Measurements from ENCODE around the gene ZSCAN5B. TPM values are rescaled to one million over a fixed set of nuclear protein-coding genes. Genes with fewer than 3 reads are reported as not detected.
"Not testable (repeated sequence)": the region's sequence is repeated elsewhere in the genome, so short reads cannot be mapped to it uniquely, and the experiment has no call there.

Gene ZSCAN5B, protein sequence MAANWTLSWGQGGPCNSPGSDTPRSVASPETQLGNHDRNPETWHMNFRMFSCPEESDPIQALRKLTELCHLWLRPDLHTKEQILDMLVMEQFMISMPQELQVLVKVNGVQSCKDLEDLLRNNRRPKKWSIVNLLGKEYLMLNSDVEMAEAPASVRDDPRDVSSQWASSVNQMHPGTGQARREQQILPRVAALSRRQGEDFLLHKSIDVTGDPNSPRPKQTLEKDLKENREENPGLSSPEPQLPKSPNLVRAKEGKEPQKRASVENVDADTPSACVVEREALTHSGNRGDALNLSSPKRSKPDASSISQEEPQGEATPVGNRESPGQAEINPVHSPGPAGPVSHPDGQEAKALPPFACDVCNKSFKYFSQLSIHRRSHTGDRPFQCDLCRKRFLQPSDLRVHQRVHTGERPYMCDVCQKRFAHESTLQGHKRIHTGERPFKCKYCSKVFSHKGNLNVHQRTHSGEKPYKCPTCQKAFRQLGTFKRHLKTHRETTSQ
- total RNA-seq: not detected in 2 replicates
- 0.02 TPM for total RNA-seq (2013)
- not detected in 2 replicates for polyA plus RNA-seq
- not detected in 2 replicates for polyA minus RNA-seq

GRCh38 chr19:56197646-56198045 lies at the start of gene ZSCAN5B:
TSS of gene ZSCAN5B (minus strand) at chr19:56197783. CDS start at chr19:56193052, 4,731 bp downstream.
- H2AFZ ChIP-seq (ENCODE audit: insufficient read depth, low read depth, low read length, poor library complexity, severe bottlenecking); H3K4me1 ChIP-seq (ENCODE audit: control insufficient read depth in 2 of 2, insufficient read depth in 2 of 2, low read length in 2 of 2); H3K27ac Mint-ChIP-seq; H3K4me2 ChIP-seq (replicated peaks; ENCODE audit: low read depth, low read length, poor library complexity, severe bottlenecking); H4K20me1 ChIP-seq (ENCODE audit: control insufficient read depth, insufficient read depth, low read length, poor library complexity, severe bottlenecking); H3K36me3 ChIP-seq (replicated peaks in 1 of 2; ENCODE audit: control extremely low read depth in 1 of 2, control insufficient read depth in 1 of 2, extremely low read depth in 1 of 2, insufficient read depth in 2 of 2, low read length in 1 of 2); H3K9me3 Mint-ChIP-seq (ENCODE audit: insufficient read depth); H3K9me3 ChIP-seq (ENCODE audit: control extremely low read depth in 1 of 3, control insufficient read depth in 2 of 3, insufficient read depth in 1 of 3, low read length in 2 of 3); H3K27me3 ChIP-seq (replicated peaks in 1 of 4; ENCODE audit: control extremely low read depth in 1 of 4, control insufficient read depth in 3 of 4, insufficient read depth in 4 of 4, low read length in 3 of 4); H3K4me3 ChIP-seq (ENCODE audit: control extremely low read depth in 1 of 5, extremely low read depth in 1 of 5, insufficient read depth in 1 of 5, low read depth in 2 of 5, low read length in 4 of 5); H3K27ac ChIP-seq (ENCODE audit: low read length in 2 of 2); POLR2A ChIA-PET; CTCF ChIA-PET; ATAC-seq (ENCODE audit: low read depth); H3K4me3 Mint-ChIP-seq; DNase-seq; intact Hi-C loops (cut with micrococcal nuclease); H3K79me2 ChIP-seq (ENCODE audit: control insufficient read depth, insufficient read depth, low read length); H3K4me1 Mint-ChIP-seq; H3K9ac ChIP-seq (ENCODE audit: low read length): not testable (repeated sequence)
- 92% methylated on average over 9 of the region's 23 CpGs for WGBS (ENCODE audit: insufficient coverage)
- H3K27me3 Mint-ChIP-seq: peaks cover 15% of the 10 kb centered on the region

DNA sequence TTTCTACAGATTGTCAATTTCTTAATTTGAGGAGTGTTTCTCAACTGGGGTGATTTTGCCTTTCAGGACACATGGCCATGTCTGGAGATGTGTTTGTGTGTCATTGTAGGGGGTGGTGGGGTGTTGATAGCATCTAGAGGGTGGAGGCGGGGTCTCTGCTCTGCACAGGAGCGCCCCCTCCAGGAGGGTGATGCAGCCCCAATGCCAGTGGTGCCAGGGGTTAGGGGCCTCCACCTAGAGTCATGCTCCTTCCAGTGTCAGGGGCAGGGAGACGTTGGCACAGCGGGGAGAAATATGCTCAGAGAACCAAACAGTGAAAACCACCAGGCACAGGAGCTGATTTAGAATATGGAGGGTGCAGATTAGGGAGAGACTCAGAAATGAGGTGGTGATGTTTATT lies 48.2 kb upstream of the ZSCAN5B start:
- 100% methylated on average over 2 of the region's 4 CpGs for WGBS (ENCODE audit: insufficient coverage)
- ATAC-seq (ENCODE audit: low read depth); H2AFZ ChIP-seq (ENCODE audit: insufficient read depth, low read depth, low read length, poor library complexity, severe bottlenecking); CTCF ChIA-PET; DNase-seq; H3K4me3 Mint-ChIP-seq; POLR2A ChIA-PET; intact Hi-C loops (cut with micrococcal nuclease); H3K4me3 ChIP-seq (ENCODE audit: control extremely low read depth in 1 of 5, extremely low read depth in 1 of 5, insufficient read depth in 1 of 5, low read depth in 2 of 5, low read length in 4 of 5); H3K27me3 Mint-ChIP-seq; H3K9me3 ChIP-seq (ENCODE audit: control extremely low read depth in 1 of 3, control insufficient read depth in 2 of 3, insufficient read depth in 1 of 3, low read length in 2 of 3); H3K9me3 Mint-ChIP-seq (ENCODE audit: insufficient read depth); H3K4me1 ChIP-seq (ENCODE audit: control insufficient read depth in 2 of 2, insufficient read depth in 2 of 2, low read length in 2 of 2); H3K27ac ChIP-seq (ENCODE audit: low read length in 2 of 2); H3K36me3 ChIP-seq (replicated peaks in 1 of 2; ENCODE audit: control extremely low read depth in 1 of 2, control insufficient read depth in 1 of 2, extremely low read depth in 1 of 2, insufficient read depth in 2 of 2, low read length in 1 of 2); H4K20me1 ChIP-seq (ENCODE audit: control insufficient read depth, insufficient read depth, low read length, poor library complexity, severe bottlenecking); H3K4me2 ChIP-seq (replicated peaks; ENCODE audit: low read depth, low read length, poor library complexity, severe bottlenecking); H3K27me3 ChIP-seq (replicated peaks in 1 of 4; ENCODE audit: control extremely low read depth in 1 of 4, control insufficient read depth in 3 of 4, insufficient read depth in 4 of 4, low read length in 3 of 4); H3K9ac ChIP-seq (ENCODE audit: low read length); H3K27ac Mint-ChIP-seq; H3K4me1 Mint-ChIP-seq; H3K79me2 ChIP-seq (ENCODE audit: control insufficient read depth, insufficient read depth, low read length): not testable (repeated sequence)

Measured in B cell (primary cell).